Muscle layer of duodenum (tissue), 2 donors: Measurements from ENCODE around the gene RAVER2.

Experiments
- H3K27ac ChIP-seq: one replicate; pipeline ENCODE4 v1.7.0; 2013; ENCODE audit warnings: mild to moderate bottlenecking, low read length
- H3K27me3 ChIP-seq: one replicate; pipeline ENCODE4 v1.7.0; 2013; ENCODE audit warnings: low read depth, mild to moderate bottlenecking, control low read depth, low read length
- H3K36me3 ChIP-seq, 2 donors: one replicate each; pipeline ENCODE4 v1.7.0; 2013; ENCODE audit warnings: low read length in 2 of 2, control low read depth in 1 of 2, mild to moderate bottlenecking in 1 of 2; ENCODE audit not compliant: insufficient read depth in 2 of 2, control insufficient read depth in 1 of 2
- H3K4me1 ChIP-seq, 2 donors: one replicate each; pipeline ENCODE4 v1.7.0; 2013; ENCODE audit warnings: low read length in 2 of 2, mild to moderate bottlenecking in 2 of 2, control low read depth in 1 of 2, moderate library complexity in 1 of 2; ENCODE audit not compliant: insufficient read depth in 2 of 2, control insufficient read depth in 1 of 2
- H3K4me3 ChIP-seq, 2 donors: one replicate each; pipeline ENCODE4 v1.7.0; 2013; ENCODE audit warnings: low read length in 2 of 2, low read depth in 1 of 2, mild to moderate bottlenecking in 1 of 2
- H3K9me3 ChIP-seq, 2 donors: one replicate each; pipeline ENCODE4 v1.7.0; 2013; ENCODE audit warnings: low read length in 2 of 2, control low read depth in 1 of 2, mild to moderate bottlenecking in 1 of 2; ENCODE audit not compliant: control insufficient read depth in 1 of 2
- donor health status: healthy.

The RAVER2 gene

DNA sequence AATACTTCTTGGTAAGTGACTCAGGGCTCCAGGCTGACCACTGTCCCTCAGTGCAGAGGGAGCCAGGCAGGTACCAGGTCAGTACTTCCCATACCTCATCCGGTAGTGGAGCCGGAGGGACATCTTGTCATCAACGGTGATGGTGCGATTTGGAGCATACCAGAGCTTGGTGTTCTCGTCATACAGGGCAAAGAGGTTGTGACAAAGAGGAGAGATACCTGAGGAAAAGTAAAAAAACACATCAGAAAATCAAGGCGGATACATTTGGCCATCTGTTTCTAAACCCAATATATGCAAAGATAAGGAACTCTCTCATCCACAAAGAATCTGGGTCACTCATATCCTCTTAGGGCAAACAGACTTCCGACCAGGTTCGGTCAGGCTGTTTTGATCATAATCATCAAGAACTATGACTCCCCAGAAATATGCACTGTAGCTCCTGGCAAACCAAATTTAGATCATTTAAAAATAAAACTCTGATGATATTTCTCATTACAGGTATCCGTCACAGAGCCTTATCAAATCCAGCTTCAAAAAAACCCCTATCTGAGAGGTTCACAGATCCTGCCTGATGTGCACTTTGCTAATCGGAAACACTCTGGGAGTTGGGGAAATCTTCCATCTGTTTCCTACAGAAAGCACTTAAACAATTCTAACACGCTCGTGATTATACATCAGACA, 134.2 kb downstream of the RAVER2 start:
- Histone ChIP-seq H3K4me1 (peaks cover 0 to 8% of the 10 kb centered on the region in 2 donors), H3K36me3 (peaks cover 30 to 39% of the 10 kb centered on the region in 2 donors), H3K4me3 (no peak overlapping the region), H3K27ac (no peak overlapping the region), H3K27me3 (no peaks in the 10 kb centered on the region), H3K9me3 (no peaks in the 10 kb centered on the region)

DNA sequence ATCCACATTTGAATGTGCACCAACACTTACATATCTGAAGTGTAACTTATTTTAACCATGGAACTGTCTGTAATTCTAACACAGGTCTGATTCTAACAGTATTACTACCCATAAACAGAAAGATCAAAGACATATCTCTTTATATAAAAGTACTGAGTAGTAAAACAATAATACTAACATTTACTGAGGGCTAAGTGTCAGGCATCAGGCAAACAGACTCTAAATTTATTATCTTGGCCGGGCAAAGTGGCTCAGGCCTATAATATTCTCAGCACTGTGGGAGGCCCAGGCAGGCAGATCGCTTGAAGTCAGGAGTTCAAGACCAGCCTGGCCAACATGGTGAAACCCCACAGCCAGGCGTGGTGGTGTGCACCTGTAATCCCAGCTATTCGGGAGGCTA, 135.6 kb downstream of the RAVER2 start:
- H3K4me1 ChIP-seq = no peaks in the 10 kb centered on the region
- no peak overlapping the region for H3K27ac ChIP-seq
- no peaks in the 10 kb centered on the region for H3K27me3 ChIP-seq
- H3K36me3 ChIP-seq = peaks cover 27 to 34% of the 10 kb centered on the region in 2 donors
- H3K4me3 ChIP-seq = no peak overlapping the region
- no peaks in the 10 kb centered on the region for H3K9me3 ChIP-seq

DNA sequence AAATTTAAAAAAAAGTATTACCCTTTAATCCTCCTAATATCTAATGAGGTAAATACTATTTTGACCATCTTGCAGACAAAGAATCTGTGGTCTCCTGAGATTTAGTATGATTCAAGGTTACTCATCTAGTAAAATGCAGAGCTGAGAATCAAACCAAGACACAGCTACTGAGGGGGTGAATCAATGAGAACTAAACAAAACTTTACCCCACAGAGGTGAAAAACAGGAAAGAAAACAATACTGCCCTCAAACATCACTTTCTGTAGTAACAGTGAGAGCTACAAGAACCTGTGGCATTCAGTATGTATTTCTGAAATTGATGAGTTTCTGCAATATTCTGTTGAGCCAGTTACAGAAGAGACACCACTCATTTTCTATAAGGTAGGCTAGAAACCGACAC, 136.4 kb downstream of the RAVER2 start:
- Histone ChIP-seq H3K36me3 (peaks cover 19 to 26% of the 10 kb centered on the region in 2 donors), H3K4me3 (no peak overlapping the region), H3K9me3 (no peaks in the 10 kb centered on the region), H3K27ac (no peak overlapping the region), H3K4me1 (no peaks in the 10 kb centered on the region), H3K27me3 (no peaks in the 10 kb centered on the region)
